Immature natural killer cell (primary cell): ENCODE data around the gene TRAPPC3L. TPM values are rescaled to one million over a fixed set of nuclear protein-coding genes. Genes with fewer than 3 reads are reported as not detected.

Experiments
- DNase-seq, 3 donors: peaks; one replicate each; pipeline ENCODE4 v3.0.0; 2022; ENCODE audit warnings: mixed read lengths in 1 of 3
- H3K27ac Mint-ChIP-seq, 6 donors: one replicate each; pipeline ENCODE4 v1.8.0; 2020; ENCODE audit warnings: mixed read lengths in 6 of 6, mild to moderate bottlenecking in 5 of 6, inconsistent platforms in 4 of 6, moderate library complexity in 3 of 6
- H3K27me3 Mint-ChIP-seq, 3 donors: one replicate each; pipeline ENCODE4 v1.8.0; 2020 to 2021; ENCODE audit warnings: low read depth in 3 of 3, mild to moderate bottlenecking in 3 of 3, mixed read lengths in 3 of 3, moderate library complexity in 3 of 3, inconsistent platforms in 1 of 3
- H3K36me3 Mint-ChIP-seq, 3 donors: one replicate each; pipeline ENCODE4 v1.8.0; 2020; ENCODE audit warnings: mixed read lengths in 3 of 3, inconsistent platforms in 2 of 3, mild to moderate bottlenecking in 2 of 3
- H3K4me1 Mint-ChIP-seq, 2 donors: one replicate each; pipeline ENCODE4 v1.8.0; 2020; ENCODE audit warnings: inconsistent platforms in 2 of 2, mild to moderate bottlenecking in 2 of 2, mixed read lengths in 2 of 2, moderate library complexity in 1 of 2
- H3K4me3 Mint-ChIP-seq, 5 donors: one replicate each; pipeline ENCODE4 v1.8.0; 2020; ENCODE audit warnings: mild to moderate bottlenecking in 5 of 5, mixed read lengths in 5 of 5, inconsistent platforms in 3 of 5, moderate library complexity in 3 of 5
- H3K9me3 Mint-ChIP-seq, 6 donors: one replicate each; pipeline ENCODE4 v1.8.0; 2020; ENCODE audit warnings: mild to moderate bottlenecking in 6 of 6, mixed read lengths in 6 of 6, inconsistent platforms in 4 of 6, moderate library complexity in 3 of 6
- polyA plus RNA-seq, 3 donors: library from polyadenylated mRNA; unstranded; fragments of 300-500 nt; fragmentation: Illumina TruSeq; gene quantifications; one replicate each; pipeline ENCODE4 v1.2.3, GENCODE V29; 2021

The TRAPPC3L gene
- polyA plus RNA-seq, 3 donors from 2014 or later = 0.18 to 0.20 TPM; not detected in 1

- Mint-ChIP-seq H3K27me3 (peaks cover 4 to 11% (median 5%) of the 10 kb centered on the region in 3 donors), H3K4me1 (peaks cover 29 to 39% of the 10 kb centered on the region in 2 donors), H3K4me3 (no peak overlapping the region), H3K36me3 (peaks cover 0 to 3% (median 0%) of the 10 kb centered on the region in 3 donors), H3K27ac (peak overlapping the region in 1 of 6 donors; percentile 12), H3K9me3 (no peaks in the 10 kb centered on the region)
- DNase-seq = no peak
Observed at GRCh38 chr6:116568111-116568510, 22.6 kb upstream of the TRAPPC3L start.

- Mint-ChIP-seq H3K9me3 (no peaks in the 10 kb centered on the region), H3K4me1 (peaks cover 5 to 11% of the 10 kb centered on the region in 2 donors), H3K36me3 (peaks cover 0 to 3% (median 0%) of the 10 kb centered on the region in 3 donors), H3K27ac (no peak overlapping the region), H3K27me3 (peaks cover 7 to 9% (median 7%) of the 10 kb centered on the region in 3 donors), H3K4me3 (peak overlapping the region in 1 of 5 donors; percentile 27)
- peak; percentile 8 to 23 (median 11) for DNase-seq
Observed at GRCh38 chr6:116564921-116565872, 19.7 kb upstream of the TRAPPC3L start.

GRCh38 chr6:116564311-116564710 is 18.8 kb upstream of the TRAPPC3L start:
- H3K27ac Mint-ChIP-seq = no peak overlapping the region
- H3K9me3 Mint-ChIP-seq = no peaks in the 10 kb centered on the region
- H3K4me1 Mint-ChIP-seq = peaks cover 0 to 6% of the 10 kb centered on the region in 2 donors
- DNase-seq = no peak
- peaks cover 0 to 3% (median 0%) of the 10 kb centered on the region in 3 donors for H3K36me3 Mint-ChIP-seq
- no peak overlapping the region for H3K4me3 Mint-ChIP-seq
- H3K27me3 Mint-ChIP-seq = peaks cover 7 to 9% (median 7%) of the 10 kb centered on the region in 3 donors

DNA sequence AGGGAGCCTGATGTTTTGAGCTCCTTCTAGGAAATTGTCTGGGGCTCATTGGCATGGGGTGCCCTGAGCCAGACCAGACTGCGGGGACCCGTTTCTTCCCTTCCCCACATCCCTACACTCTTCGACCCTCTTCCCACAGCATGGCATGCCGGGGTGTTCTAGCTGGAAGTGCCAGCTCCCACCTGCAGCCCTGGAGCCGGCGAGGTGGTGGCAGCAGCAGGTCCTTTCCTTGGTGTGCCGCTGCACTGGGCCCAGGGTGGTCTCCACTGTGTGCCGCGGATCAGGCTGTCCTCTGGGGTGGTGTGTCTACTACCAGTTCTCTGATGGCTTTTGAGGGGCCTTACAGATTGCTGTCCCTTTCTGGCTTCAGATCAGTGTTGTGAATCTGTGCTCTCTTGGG is 18.3 kb upstream of the TRAPPC3L start:
- Mint-ChIP-seq H3K9me3 (no peaks in the 10 kb centered on the region), H3K4me3 (no peak overlapping the region), H3K27me3 (peaks cover 7 to 9% (median 7%) of the 10 kb centered on the region in 3 donors), H3K36me3 (peaks cover 0 to 3% (median 0%) of the 10 kb centered on the region in 3 donors), H3K27ac (no peak overlapping the region), H3K4me1 (peaks cover 0 to 2% of the 10 kb centered on the region in 2 donors)
- no peak for DNase-seq

DNA sequence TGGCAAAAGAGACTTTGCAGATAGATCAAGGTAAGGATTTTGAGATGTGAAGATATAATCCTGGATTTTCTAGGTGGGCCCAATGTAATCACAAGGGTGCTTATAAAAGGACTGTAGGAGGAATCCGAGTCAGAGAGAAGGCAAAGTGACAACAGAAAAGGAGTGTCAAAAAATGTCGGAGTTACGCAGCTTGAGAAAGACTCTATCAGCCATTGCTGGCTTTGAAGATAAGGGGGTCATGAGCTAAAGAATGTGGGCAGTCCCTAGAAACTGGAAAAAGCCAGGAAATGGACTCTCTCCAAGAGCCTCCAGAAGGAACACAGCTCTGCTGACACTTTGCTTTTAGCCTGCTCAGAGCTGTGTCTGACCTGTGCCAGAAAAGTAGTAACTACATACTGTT is 17.1 kb upstream of the TRAPPC3L start:
- DNase-seq = no peak
- no peaks in the 10 kb centered on the region for H3K4me1 Mint-ChIP-seq
- H3K27me3 Mint-ChIP-seq = peaks cover 7 to 9% (median 7%) of the 10 kb centered on the region in 3 donors
- H3K27ac Mint-ChIP-seq = no peak overlapping the region
- peaks cover 0 to 3% (median 0%) of the 10 kb centered on the region in 3 donors for H3K36me3 Mint-ChIP-seq
- H3K9me3 Mint-ChIP-seq = no peaks in the 10 kb centered on the region
- no peak overlapping the region for H3K4me3 Mint-ChIP-seq

- Mint-ChIP-seq H3K36me3 (peaks cover 0 to 3% (median 0%) of the 10 kb centered on the region in 3 donors), H3K9me3 (no peaks in the 10 kb centered on the region), H3K4me1 (no peaks in the 10 kb centered on the region), H3K27me3 (peaks cover 5 to 9% (median 7%) of the 10 kb centered on the region in 3 donors), H3K4me3 (no peak overlapping the region), H3K27ac (no peak overlapping the region)
- no peak for DNase-seq
Observed at GRCh38 chr6:116562019-116562403, 16.5 kb upstream of the TRAPPC3L start.

DNA sequence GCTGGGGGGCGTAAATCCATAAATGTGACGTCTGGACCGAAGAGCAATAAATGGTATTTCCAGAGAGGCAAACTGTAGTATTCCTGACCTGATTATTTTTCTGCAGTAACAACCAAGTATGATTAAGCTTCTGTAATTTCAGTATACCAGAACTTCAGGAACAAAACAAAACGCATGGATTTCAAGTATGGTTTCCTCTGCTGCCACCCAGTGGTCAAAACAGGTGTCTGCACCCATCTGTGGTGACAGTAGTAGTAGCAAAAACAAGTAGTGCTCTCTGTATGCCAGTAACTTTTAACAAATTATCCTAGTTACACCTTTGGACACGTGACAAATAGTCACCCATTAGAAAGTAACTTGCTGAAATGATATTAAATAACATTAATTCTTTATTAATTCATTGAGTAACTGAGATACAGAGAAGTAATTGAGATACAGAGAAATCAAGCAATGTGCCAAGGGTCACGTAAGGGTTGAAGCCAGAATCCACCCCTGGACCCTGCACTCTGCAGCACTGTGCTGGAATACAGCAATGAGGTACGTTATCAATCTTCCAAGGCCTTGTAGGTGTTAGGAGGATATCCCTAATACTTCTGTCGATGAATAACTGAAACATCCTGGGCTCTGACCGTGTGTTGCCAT is 16.0 kb upstream of the TRAPPC3L start:
- Mint-ChIP-seq H3K27ac (peak overlapping the region in 1 of 6 donors; percentile 26), H3K4me3 (no peak overlapping the region), H3K9me3 (no peaks in the 10 kb centered on the region), H3K36me3 (peaks cover 0 to 3% (median 0%) of the 10 kb centered on the region in 3 donors), H3K4me1 (no peaks in the 10 kb centered on the region), H3K27me3 (peaks cover 4 to 5% (median 4%) of the 10 kb centered on the region in 3 donors)
- DNase-seq = peak; percentile 51 to 62 (median 58)

DNA sequence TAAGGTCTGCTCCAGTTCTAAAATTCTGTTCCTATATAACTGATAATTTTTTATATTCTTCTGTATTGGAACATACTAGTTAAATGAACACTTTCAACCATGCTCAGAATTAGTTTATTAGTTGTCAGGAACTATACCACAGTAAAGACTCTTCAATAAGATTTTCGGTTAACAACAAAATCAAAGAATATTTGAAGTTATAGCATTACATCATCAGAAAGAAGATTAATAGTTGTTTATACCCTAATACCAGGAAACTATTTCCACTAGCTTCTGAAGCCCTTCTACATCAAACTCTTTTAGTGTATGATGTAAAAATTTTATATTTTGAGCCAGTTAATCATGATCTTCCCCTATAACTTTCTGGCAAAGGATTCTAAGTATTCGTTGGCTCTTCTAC is 14.6 kb upstream of the TRAPPC3L start:
- Mint-ChIP-seq H3K4me1 (no peaks in the 10 kb centered on the region), H3K36me3 (peaks cover 0 to 3% (median 0%) of the 10 kb centered on the region in 3 donors), H3K9me3 (no peaks in the 10 kb centered on the region), H3K27ac (no peak overlapping the region), H3K4me3 (no peak overlapping the region), H3K27me3 (peaks cover 2 to 4% (median 3%) of the 10 kb centered on the region in 3 donors)
- no peak for DNase-seq

DNA sequence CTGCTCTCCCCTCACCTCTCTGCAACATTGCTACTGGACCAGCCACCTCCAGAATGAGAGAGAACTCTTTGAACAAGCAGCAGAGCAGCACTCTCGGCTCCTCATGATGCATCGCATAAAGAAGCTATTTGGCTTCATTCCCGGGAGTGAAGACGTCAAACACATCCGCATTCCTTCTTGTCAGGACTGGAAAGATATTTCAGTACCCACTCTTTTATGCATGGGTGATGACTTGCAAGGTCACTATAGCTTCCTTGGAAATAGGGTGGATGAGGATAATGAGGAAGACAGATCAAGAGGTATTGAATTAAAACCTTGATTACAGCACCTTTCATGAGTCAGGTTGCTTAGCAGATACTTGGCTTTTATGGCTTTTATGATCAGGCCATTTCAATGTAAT is 12.4 kb upstream of the TRAPPC3L start:
- Mint-ChIP-seq H3K4me3 (no peak overlapping the region), H3K9me3 (no peaks in the 10 kb centered on the region), H3K27me3 (peaks cover 2 to 4% (median 3%) of the 10 kb centered on the region in 3 donors), H3K36me3 (no peaks in the 10 kb centered on the region), H3K4me1 (no peaks in the 10 kb centered on the region), H3K27ac (no peak overlapping the region)
- no peak for DNase-seq

- Mint-ChIP-seq H3K9me3 (no peaks in the 10 kb centered on the region), H3K27ac (no peak overlapping the region), H3K36me3 (no peaks in the 10 kb centered on the region), H3K4me3 (no peak overlapping the region), H3K27me3 (peaks cover 0 to 4% (median 3%) of the 10 kb centered on the region in 3 donors), H3K4me1 (no peaks in the 10 kb centered on the region)
- DNase-seq = no peak
Observed at GRCh38 chr6:116556814-116557415, 11.4 kb upstream of the TRAPPC3L start.

DNA sequence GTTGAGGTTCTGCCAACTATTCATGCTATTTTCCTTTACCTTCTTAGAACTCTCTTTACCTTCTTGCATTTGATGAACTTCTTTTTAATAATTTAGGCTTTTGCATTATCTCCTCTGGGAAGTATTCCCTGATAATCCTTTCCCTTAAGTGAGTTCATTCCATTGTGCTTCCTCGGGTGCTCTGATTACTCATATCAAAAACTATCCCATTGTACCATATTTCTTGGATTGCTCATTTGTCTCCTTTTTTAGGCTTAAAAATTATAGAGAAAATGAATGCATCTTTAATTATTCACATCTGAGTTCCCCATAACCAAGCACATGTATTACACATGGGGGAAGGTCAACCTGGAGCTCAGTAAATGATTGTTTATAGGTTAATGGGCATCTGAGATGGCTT is 10.6 kb upstream of the TRAPPC3L start:
- H3K9me3 Mint-ChIP-seq = no peaks in the 10 kb centered on the region
- H3K36me3 Mint-ChIP-seq = no peaks in the 10 kb centered on the region

GRCh38 chr6:116553451-116553850 is 8.0 kb upstream of the TRAPPC3L start, which contains the start of gene CALHM4:
Gene CALHM4, plus strand, starts transcription at chr6:116553751. Its CDS starts 43 bp downstream, at chr6:116553794.
- Mint-ChIP-seq H3K27me3 (peaks cover 0 to 11% (median 1%) of the 10 kb centered on the region in 3 donors), H3K4me1 (no peaks in the 10 kb centered on the region), H3K4me3 (no peak within 1 kb of the TSS), H3K27ac (no peak within 1 kb of the TSS), H3K9me3 (no peaks in the 10 kb centered on the region), H3K36me3 (no peaks in the 10 kb centered on the region)
- no peak for DNase-seq

More for the DNA sequence above, 10.6 kb upstream of the TRAPPC3L start:
- H3K4me3 Mint-ChIP-seq = no peak overlapping the region
- DNase-seq = no peak
- no peak overlapping the region for H3K27ac Mint-ChIP-seq
- peaks cover 0 to 4% (median 1%) of the 10 kb centered on the region in 3 donors for H3K27me3 Mint-ChIP-seq
- H3K4me1 Mint-ChIP-seq = no peaks in the 10 kb centered on the region

GRCh38 chr6:116550796-116551195 is 5.3 kb upstream of the TRAPPC3L start:
- Mint-ChIP-seq H3K27me3 (peaks cover 1 to 11% (median 1%) of the 10 kb centered on the region in 3 donors), H3K36me3 (no peaks in the 10 kb centered on the region), H3K27ac (no peak overlapping the region), H3K4me1 (no peaks in the 10 kb centered on the region), H3K4me3 (no peak overlapping the region), H3K9me3 (no peaks in the 10 kb centered on the region)
- no peak for DNase-seq
